ENCODE measurements around the gene ABT1.

- TF ChIP-seq CTCF (IDR thresholded peaks at IDR 0.05; ENCODE audit: insufficient read depth, low read length) (no peak), POLR2AphosphoS5 (IDR thresholded peaks at IDR 0.05; ENCODE audit: low read depth) (no peak), REST (IDR thresholded peaks at IDR 0.05; ENCODE audit: insufficient replicate concordance, low read depth) (no peak)
Measured at GRCh38 chr6:26604797-26605196, 8.0 kb downstream of the ABT1 start.
